ENCODE measurements around the gene CPSF7.

CPSF7 gene

GRCh38 chr11:61429691-61430582 lies at the start of gene CPSF7, which contains the start of gene SDHAF2 (continued):
- TF ChIP-seq PBX3 (CRISPR knock-in tag; IDR thresholded peaks at IDR 0.05) (0 out of 2 replicates have a peak, but pooled peaks have one; percentile 19), ZNF560 (tag by site-specific recombination; IDR thresholded peaks at IDR 0.05; ENCODE audit: borderline replicate concordance) (no peak), WT1 (tag by site-specific recombination; IDR thresholded peaks at IDR 0.05) (peak; percentile 10; the same call in 1 of the 2 replicates), ZBTB1 (tag by site-specific recombination; IDR thresholded peaks at IDR 0.05) (no peak), ZNF701 (tag by site-specific recombination; IDR thresholded peaks at IDR 0.05) (no peak), ZNF362 (tag by site-specific recombination; IDR thresholded peaks at IDR 0.05) (no peak)

- no peak overlapping the region for H3K4me3 ChIP-seq (ENCODE audit: low read depth, low read length)
- CTCF ChIA-PET: interaction anchor here (0.6 to 11.7 kb wide), 38 partner anchors 8 to 1788 kb away, joined by 3 to 325 read pairs (median 4); partner anchors contain the start of gene LRRC10B
- TF ChIP-seq ZNF341 (tag by site-specific recombination; IDR thresholded peaks at IDR 0.05; ENCODE audit: low read depth) (peak; percentile 84), ZBTB20 (tag by site-specific recombination; IDR thresholded peaks at IDR 0.05) (no peak), PATZ1 (tag by site-specific recombination; IDR thresholded peaks at IDR 0.05) (0 out of 2 replicates have a peak, but pooled peaks have one; percentile 42), ZEB2 (tag by site-specific recombination; IDR thresholded peaks at IDR 0.05) (no peak), REST (tag by site-specific recombination; IDR thresholded peaks at IDR 0.05) (no peak), KLF17 (tag by site-specific recombination; IDR thresholded peaks at IDR 0.05) (no peak), CTCF (tag by site-specific recombination; IDR thresholded peaks at IDR 0.05) (peak; percentile 71), ZNF654 (tag by site-specific recombination; IDR thresholded peaks at IDR 0.05; ENCODE audit: low read depth) (peak; percentile 60), ZNF544 (tag by site-specific recombination; IDR thresholded peaks at IDR 0.05) (no peak)
- H3K27ac ChIP-seq (ENCODE audit: extremely low read depth, low read depth, low read length): no peak overlapping the region
- no peaks in the 10 kb centered on the region for H3K4me1 ChIP-seq (ENCODE audit: control insufficient read depth, insufficient read depth, low read length)
- peaks cover 0 to 2% of the 10 kb centered on the region in 2 experiments; a peak in 1 of 3 replicates for H3K36me3 ChIP-seq (ENCODE audit: control insufficient read depth in 2 of 2, insufficient read depth in 1 of 2, low read length in 2 of 2)
- POLR2A ChIA-PET: interaction anchor here (0.7 to 1.0 kb wide), 3 partner anchors 31 to 255 kb away, joined by 3 read pairs; partner anchors contain the start of gene LRRC10B
- H3K9me3 ChIP-seq (ENCODE audit: control insufficient read depth, insufficient read depth, low read depth, low read length): no peaks in the 10 kb centered on the region
Observed at GRCh38 chr11:61477727-61478148, 48.0 kb upstream of the CPSF7 start.

Data from HEK293 (cell line).